ENCODE measurements around the gene LRRC36. TPM values are rescaled to one million over a fixed set of nuclear protein-coding genes. Genes with fewer than 3 reads are reported as not detected.

Gene LRRC36
- total and polyA plus RNA-seq, 2 donors (not counting 3 experiments of a cell fraction or from before 2014, with no cell fraction given) = 0.30 to 2.0 TPM

DNA sequence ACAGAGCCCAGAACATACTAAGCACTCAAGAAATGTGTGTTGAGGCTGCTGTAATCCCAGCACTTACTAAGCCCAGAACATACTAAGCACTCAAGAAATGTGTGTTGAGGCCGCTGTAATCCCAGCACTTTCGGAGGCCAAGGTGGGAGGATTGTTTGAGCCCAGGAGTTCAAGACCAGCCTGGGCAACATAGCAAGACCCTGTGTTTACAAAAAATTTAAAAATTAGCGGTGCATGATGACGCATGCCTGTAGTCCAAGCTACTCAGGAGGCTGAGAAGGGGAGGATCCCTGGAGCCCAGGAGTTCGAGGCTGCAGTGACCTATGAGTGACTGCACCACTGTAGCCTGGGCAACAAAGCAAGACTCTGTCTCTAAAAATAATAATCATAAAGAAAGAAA is 96.4 kb downstream of the LRRC36 start:
- no peak overlapping the region for H3K4me2 ChIP-seq (ENCODE audit: insufficient read depth, low read length)
- no peak for FAIRE-seq
- H3K27ac ChIP-seq (ENCODE audit: insufficient read depth, low read depth, low read length) = no peak overlapping the region
- peaks cover 20 to 33% of the 10 kb centered on the region in 2 experiments for H3K27me3 ChIP-seq (ENCODE audit: control insufficient read depth in 2 of 2, insufficient read depth in 2 of 2, low read length in 2 of 2)
- H3K4me1 ChIP-seq (ENCODE audit: control insufficient read depth, extremely low read depth, insufficient read depth, low read length) = no peaks in the 10 kb centered on the region
- H3K79me2 ChIP-seq (ENCODE audit: control insufficient read depth, insufficient read depth, low read length) = no peaks in the 10 kb centered on the region
- no peak for TF ChIP-seq EZH2 (IDR thresholded peaks at IDR 0.05; ENCODE audit: borderline replicate concordance, low read depth, low read length, severe bottlenecking)
- no peak for TF ChIP-seq CTCF (IDR thresholded peaks at IDR 0.05; ENCODE audit: extremely low read depth in 1 of 2, insufficient read depth in 1 of 2, low read depth in 1 of 2, low read length in 2 of 2)
- no peak for TF ChIP-seq GATA2 (IDR thresholded peaks at IDR 0.05; ENCODE audit: insufficient read depth, insufficient read length, low read depth, low read length)
- no peak for TF ChIP-seq MYC (IDR thresholded peaks at IDR 0.05; ENCODE audit: low read depth, low read length)
- no peak for TF ChIP-seq POLR2A (IDR thresholded peaks at IDR 0.05; ENCODE audit: low read depth, low read length)
- no peak for TF ChIP-seq MAX (IDR thresholded peaks at IDR 0.05; ENCODE audit: insufficient read depth, insufficient read length)
- TF ChIP-seq FOS (IDR thresholded peaks at IDR 0.05; ENCODE audit: borderline replicate concordance, insufficient read depth, low read length) = no peak
- no peak for TF ChIP-seq POLR2AphosphoS5 (IDR thresholded peaks at IDR 0.05; ENCODE audit: insufficient read depth, low read depth, low read length)
- TF ChIP-seq JUN (IDR thresholded peaks at IDR 0.05; ENCODE audit: borderline replicate concordance, insufficient read depth, insufficient read length, low read depth) = no peak
- DNase-seq (ENCODE audit: low read depth, low spot score) = no peak
- no TSS peak for BruUV-seq (replicated peaks)
- H3K4me3 ChIP-seq (replicated peaks in 1 of 3; ENCODE audit: insufficient read depth in 1 of 3, low read depth in 1 of 3, low read length in 3 of 3) = no peak overlapping the region
- no peaks in the 10 kb centered on the region for H3K9me3 ChIP-seq (replicated peaks; ENCODE audit: control insufficient read depth, insufficient read depth, low read length)
- dilution Hi-C loops (cut with MboI; ENCODE audit: extremely low pct_ligation_motif_present, low sequenced_read_pairs) (no loop called here), intact Hi-C loops (cut with micrococcal nuclease) (no loop called here)
- ChIA-PET CTCF (interaction anchor here (0.9 to 9.0 kb wide), 2 partner anchors 11 to 41 kb away, joined by 3 to 201 read pairs; no protein-coding TSS in a partner anchor), POLR2A (no interaction called here)
- no peaks in the 10 kb centered on the region for H3K36me3 ChIP-seq (ENCODE audit: control insufficient read depth in 2 of 2, extremely low read depth in 1 of 2, insufficient read depth in 2 of 2, low read length in 2 of 2)
- H4K20me1 ChIP-seq (replicated peaks; ENCODE audit: control insufficient read depth, extremely low read depth, insufficient read depth, low read length) = no peaks in the 10 kb centered on the region
- H2AFZ ChIP-seq (ENCODE audit: low read depth, low read length) = no peak overlapping the region
- H3K9ac ChIP-seq (replicated peaks; ENCODE audit: extremely low read depth, insufficient read depth, low read length) = no peak overlapping the region
- no peaks in the 10 kb centered on the region for H3K9me1 ChIP-seq (replicated peaks; ENCODE audit: control insufficient read depth, extremely low read depth, insufficient read depth, low read length)
